Tibial nerve (tissue), 4 donors: ENCODE measurements around the gene ATF7.

Source experiments
- CTCF ChIP-seq, 5 experiments: fragments of 200-600 bp in 3 of 5; fragments of 450-650 bp in 2 of 5; sonication (generic) in 3 of 5; IDR thresholded peaks; one replicate each; pipeline ENCODE4 v1.5.1; 2016 to 2019; ENCODE audit warnings: antibody characterized with exemption in 5 of 5, mild to moderate bottlenecking in 3 of 5, moderate library complexity in 2 of 5
- EP300 ChIP-seq, 2 donors: sonication (generic); formaldehyde crosslinking; IDR thresholded peaks; one replicate each; pipeline ENCODE4 v1.6.1; 2017; ENCODE audit warnings: antibody characterized with exemption in 2 of 2, mild to moderate bottlenecking in 1 of 2
- POLR2A ChIP-seq, 2 donors: fragments of 450-650 bp; IDR thresholded peaks; one replicate each; pipeline ENCODE4 v1.6.1; 2017; ENCODE audit warnings: antibody characterized with exemption in 2 of 2, mild to moderate bottlenecking in 2 of 2, moderate library complexity in 2 of 2

DNA sequence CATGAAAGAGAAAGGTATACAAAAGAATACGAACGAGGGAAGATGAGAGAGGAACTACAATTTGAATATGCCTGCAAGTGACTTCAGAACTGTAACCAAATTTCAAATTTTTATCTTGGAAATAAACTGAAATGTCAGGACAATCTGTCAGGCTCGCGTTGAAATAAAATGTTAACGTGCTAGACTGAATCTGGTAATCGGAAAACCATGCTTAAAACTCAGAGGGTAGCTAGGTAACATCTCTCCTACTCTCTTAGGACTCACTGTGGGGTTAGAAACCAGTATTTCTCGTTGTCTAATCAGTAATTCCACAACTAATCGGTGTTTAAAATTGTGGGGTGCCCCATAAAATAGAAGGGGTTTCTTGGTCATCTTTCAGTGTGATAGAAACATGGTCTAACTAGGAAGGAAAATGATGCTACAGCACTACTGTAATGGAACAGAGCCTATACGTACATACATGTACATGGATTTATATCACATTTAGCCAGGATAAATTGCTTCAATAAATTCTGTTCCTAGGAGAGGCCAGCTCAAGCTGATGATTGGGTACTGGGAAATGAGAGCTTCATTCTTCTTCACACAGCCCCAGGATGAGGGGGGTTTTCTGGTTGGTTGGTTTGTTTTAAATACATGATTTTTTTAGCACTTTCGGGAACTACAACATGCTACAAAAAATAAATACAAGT lies 23.9 kb downstream of the ATF7 start:
- TF ChIP-seq POLR2A (IDR thresholded peaks at IDR 0.05), result no peak
- no peak for TF ChIP-seq CTCF (IDR thresholded peaks at IDR 0.05)
- TF ChIP-seq EP300 (IDR thresholded peaks at IDR 0.05), result no peak
